SK-N-MC (cell line): ENCODE results near the gene SLC26A8.

Experiments used
- EZH2 ChIP-seq: fragments of 200-600 bp; sonication (generic); IDR thresholded peaks from one replicate; pipeline ENCODE4 v1.6.1; 2017; ENCODE audit warnings: antibody characterized with exemption
- POLR2AphosphoS5 ChIP-seq: IDR thresholded peaks from 2 replicates; pipeline ENCODE4 v1.6.1; 2012; ENCODE audit warnings: mild to moderate bottlenecking, low read depth, low read length, borderline replicate concordance

DNA sequence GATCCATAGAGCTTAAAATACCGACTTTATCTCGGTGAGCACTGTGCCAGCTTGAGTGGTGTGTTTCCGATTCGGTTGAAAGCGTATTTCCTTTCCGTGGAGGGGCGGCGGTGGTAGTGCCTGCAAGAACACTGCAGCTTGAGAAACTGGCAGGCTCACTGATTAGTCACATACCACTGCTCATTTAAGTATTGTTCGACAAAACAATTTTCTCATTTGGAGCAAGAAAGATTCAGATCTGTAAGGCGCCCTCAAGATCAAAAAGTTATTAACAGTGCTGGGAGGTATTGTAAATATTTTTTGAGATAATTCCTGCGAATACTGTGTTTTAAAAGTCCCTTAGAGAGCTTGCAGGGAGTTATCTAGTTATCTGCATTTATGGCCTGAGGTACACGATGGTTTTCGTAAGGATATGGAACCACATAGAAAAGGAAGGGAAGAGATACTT is 4.5 kb upstream of the SLC26A8 start:
- TF ChIP-seq POLR2AphosphoS5 (peak; percentile 40; the same call in 1 of the 2 replicates), EZH2 (no peak)
